HG02571 (cell line): Measurements from ENCODE around the gene SAP30L.

ENCODE experiments used
- ATAC-seq: cut with Tn5 transposase; IDR thresholded peaks from one replicate; pipeline ENCODE4 v1.9.1; 2021; ENCODE audit warnings: mild to moderate bottlenecking, moderate library complexity; ENCODE audit not compliant: unreplicated experiment

The SAP30L gene

GRCh38 chr5:154445422-154446194, at the start of gene SAP30L:
Gene SAP30L, plus strand, starts transcription at chr5:154445997. Its CDS starts 608 bp downstream, at chr5:154446605.
- ATAC-seq = peak; percentile 88

GRCh38 chr5:154396128-154396527, 49.7 kb upstream of the SAP30L start:
- no peak for ATAC-seq

GRCh38 chr5:154397652-154398406, 48.0 kb upstream of the SAP30L start:
- ATAC-seq = no peak

GRCh38 chr5:154400678-154401077, 45.1 kb upstream of the SAP30L start:
- no peak for ATAC-seq

GRCh38 chr5:154401355-154401754, 44.4 kb upstream of the SAP30L start:
- no peak for ATAC-seq

GRCh38 chr5:154401931-154402330, 43.9 kb upstream of the SAP30L start:
- no peak for ATAC-seq

GRCh38 chr5:154402611-154403010, 43.2 kb upstream of the SAP30L start:
- ATAC-seq = no peak

GRCh38 chr5:154403234-154403633, 42.6 kb upstream of the SAP30L start:
- ATAC-seq = no peak

- no peak for ATAC-seq
Measured at GRCh38 chr5:154403776-154404387, 41.9 kb upstream of the SAP30L start.

GRCh38 chr5:154405078-154405792, 40.6 kb upstream of the SAP30L start:
- ATAC-seq = peak; percentile 94

GRCh38 chr5:154406231-154406630, 39.6 kb upstream of the SAP30L start:
- no peak for ATAC-seq

GRCh38 chr5:154406826-154407225, 39.0 kb upstream of the SAP30L start:
- no peak for ATAC-seq

- no peak for ATAC-seq
Measured at GRCh38 chr5:154408811-154409210, 37.0 kb upstream of the SAP30L start.

GRCh38 chr5:154409230-154409840, 36.5 kb upstream of the SAP30L start:
- ATAC-seq = no peak

- ATAC-seq = no peak
Measured at GRCh38 chr5:154410008-154410407, 35.8 kb upstream of the SAP30L start.

GRCh38 chr5:154410786-154411185, 35.0 kb upstream of the SAP30L start:
- ATAC-seq = no peak

GRCh38 chr5:154411338-154411737, 34.5 kb upstream of the SAP30L start:
- no peak for ATAC-seq

GRCh38 chr5:154412316-154412715, 33.5 kb upstream of the SAP30L start:
- ATAC-seq = no peak

GRCh38 chr5:154412925-154413324, 32.9 kb upstream of the SAP30L start:
- no peak for ATAC-seq

- ATAC-seq = no peak
Measured at GRCh38 chr5:154415114-154415513, 30.7 kb upstream of the SAP30L start.

GRCh38 chr5:154418344-154418820, 27.4 kb upstream of the SAP30L start:
- ATAC-seq = no peak
